ENCODE measurements around the gene SHE.
"Not testable (repeated sequence)": the region's sequence is repeated elsewhere in the genome, so short reads cannot be mapped to it uniquely, and the experiment has no call there.

The SHE gene

DNA sequence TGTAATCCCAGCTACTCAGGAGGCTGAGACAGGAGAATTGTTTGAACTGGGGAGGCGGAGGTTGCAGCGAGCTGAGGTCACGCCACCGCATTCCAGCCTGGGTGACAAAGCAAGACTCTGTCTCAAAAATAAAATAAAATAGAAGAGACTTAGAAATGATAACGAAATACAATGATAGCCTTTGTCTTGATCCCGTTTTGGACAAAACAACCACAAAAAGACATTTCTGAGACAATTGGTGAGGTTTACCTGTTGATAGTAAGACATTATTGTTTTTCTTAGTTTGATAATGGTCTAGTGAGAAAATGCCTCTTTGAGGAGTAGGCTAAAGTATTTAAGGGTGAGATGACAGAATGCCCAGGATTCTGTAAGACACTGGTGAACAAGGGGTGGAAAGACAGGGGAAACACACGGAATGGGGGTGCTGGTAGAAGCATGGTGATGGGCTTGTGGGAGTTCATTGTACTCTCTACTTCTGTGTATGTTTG lies 11.9 kb upstream of the SHE start:
- DNase-seq (ENCODE audit: low read depth): no peak

GRCh38 chr1:154512760-154513159 lies 10.5 kb upstream of the SHE start:
- no peak for DNase-seq (ENCODE audit: low read depth)

DNA sequence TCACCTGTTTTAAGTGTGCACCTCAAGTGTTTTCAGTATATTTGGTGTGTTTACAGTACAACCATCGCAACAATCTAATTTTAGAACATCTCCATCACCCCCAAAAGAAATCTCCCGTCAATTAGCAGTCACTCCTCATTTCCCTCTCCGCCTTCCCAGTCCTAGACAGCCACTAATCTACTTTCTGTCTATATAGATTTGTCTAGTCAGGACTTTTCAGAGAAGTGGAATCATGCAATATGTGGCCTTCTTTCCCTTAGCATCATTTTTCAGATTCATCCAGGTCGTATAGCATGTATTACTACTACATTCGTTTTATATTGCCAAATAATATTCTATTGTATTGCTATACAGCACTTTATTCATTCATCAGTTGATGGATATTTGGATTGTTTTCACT lies 1.7 kb upstream of the SHE start:
- no peak for DNase-seq (ENCODE audit: low read depth)

DNA sequence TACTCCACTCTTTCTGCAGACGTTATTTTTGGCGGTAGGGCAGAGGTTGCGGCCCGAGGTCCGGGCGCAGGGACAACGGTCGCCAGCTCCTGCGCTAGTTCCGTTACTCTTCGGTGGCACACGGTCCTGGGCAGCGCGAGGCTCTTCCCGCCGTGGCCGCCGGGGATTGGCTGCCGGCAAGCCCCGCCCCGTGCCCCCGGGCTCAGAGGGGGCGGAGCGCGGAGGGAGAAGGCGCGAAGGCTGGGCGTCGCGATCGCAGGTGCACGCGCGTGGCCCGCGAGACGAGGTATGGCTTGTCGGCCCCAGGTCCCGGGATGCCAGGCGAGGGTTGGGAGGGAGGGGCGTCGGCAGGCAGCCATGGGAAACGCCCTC lies 518 bp upstream of the SHE start:
- DNase-seq (ENCODE audit: low read depth): no peak

DNA sequence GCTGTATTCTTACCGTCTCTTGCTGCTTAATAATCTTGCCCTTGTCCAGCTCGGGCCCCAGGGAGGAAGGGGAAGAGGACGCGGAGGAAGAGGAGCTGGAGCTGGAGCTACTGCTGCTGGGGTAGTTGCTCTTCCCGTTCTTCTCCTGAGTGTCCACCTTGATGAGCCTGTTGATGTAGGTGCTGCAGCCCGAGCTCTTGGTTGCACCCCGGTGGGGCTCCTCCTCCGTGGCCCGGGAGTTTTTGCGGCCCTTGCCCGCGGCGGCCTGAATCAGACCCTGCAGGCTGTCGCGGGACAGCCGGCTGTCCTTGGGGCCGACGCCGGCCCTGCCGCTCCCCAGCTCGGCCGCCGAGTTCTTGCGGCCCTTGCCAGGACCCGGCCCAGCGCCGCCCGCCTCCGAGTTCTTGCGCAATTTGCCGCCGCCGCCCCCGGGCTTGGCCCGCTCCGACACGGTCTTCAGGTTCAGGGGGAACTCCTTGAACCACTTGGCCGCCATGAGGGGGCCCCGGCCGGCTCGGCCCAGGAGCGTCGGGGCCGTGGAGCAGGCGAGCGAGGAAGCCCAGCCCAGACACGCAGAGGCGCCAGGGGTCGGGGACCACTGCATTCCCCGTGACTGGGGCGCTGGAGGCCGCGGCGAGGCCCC lies 668 bp downstream of the SHE start:
- no peak for DNase-seq (ENCODE audit: low read depth)

DNA sequence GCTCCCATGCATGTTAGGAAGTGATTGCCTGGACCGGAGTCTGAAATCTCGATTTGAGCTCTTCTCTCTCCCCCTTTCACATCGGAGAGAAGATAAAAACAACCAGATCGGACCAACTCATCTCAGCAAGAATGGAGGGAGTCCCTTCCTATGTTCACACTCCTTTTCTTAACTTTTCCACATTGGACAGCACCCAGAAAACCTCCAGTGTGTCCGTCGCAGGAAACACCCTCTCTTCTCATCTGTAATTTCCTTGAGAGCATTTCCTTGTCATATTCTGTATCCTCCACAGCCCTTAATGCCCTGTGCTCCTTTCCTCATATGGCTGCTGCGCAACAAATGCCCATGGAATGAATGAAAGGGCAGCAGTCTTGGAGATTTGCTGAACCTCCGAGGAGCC lies 1.7 kb downstream of the SHE start:
- DNase-seq (ENCODE audit: low read depth): no peak

GRCh38 chr1:154499446-154499845 lies 2.8 kb downstream of the SHE start:
- no peak for DNase-seq (ENCODE audit: low read depth)

DNA sequence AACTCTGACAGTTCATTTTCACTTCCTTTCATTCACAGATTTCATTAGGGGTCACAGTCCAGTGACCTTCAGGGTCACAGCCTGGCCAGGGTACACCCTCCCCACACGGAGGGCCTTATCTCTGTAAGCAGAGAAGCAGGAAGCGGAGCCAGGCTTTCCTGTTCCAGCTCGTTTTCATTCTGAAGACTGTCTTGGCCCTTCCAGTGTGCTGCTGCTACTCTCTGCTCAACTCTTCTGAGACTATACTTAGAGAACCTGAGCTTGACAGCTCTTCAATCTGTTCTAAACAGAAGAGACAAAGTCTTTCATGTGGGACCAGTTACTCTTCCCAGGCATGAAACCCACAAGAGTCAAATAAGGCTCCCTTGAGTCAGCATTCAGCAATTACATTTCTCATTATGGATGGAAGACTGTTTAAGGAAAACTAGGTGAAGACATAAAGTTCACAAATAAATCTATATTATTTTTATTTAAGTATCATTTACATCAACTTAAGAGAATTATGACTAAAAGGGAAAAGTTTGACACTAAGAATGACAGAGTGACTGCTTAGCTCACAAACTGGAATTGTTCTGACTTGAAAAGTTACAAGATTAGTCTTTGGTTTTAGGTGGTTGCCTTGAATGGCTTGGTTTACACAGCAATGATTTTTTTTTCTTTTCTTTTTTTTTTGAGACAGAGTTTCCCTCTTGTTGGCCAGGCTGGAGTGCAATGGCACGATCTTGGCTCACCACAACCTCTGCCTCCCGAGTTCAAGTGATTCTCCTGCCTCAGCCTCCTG lies 5.0 kb downstream of the SHE start:
- DNase-seq (ENCODE audit: low read depth): no peak

DNA sequence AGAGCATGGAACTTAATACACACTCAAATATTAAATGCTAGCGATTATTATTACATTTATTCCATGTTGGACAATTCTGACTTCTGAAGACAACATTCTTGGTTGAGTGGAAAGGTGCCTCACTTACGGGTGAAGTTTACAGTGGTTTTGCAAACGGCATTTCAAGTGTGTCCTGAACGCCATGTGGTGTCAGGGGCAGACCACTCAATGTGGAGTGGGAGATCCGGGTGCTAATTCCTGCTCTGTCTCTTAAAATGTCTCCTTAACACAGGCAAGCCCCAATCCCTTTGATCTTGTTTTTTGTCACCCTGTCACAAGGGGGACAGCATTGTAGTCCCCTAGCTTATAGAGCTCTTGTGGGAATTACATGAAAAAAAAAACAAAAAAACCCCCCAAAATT lies 5.8 kb downstream of the SHE start:
- no peak for DNase-seq (ENCODE audit: low read depth)

DNA sequence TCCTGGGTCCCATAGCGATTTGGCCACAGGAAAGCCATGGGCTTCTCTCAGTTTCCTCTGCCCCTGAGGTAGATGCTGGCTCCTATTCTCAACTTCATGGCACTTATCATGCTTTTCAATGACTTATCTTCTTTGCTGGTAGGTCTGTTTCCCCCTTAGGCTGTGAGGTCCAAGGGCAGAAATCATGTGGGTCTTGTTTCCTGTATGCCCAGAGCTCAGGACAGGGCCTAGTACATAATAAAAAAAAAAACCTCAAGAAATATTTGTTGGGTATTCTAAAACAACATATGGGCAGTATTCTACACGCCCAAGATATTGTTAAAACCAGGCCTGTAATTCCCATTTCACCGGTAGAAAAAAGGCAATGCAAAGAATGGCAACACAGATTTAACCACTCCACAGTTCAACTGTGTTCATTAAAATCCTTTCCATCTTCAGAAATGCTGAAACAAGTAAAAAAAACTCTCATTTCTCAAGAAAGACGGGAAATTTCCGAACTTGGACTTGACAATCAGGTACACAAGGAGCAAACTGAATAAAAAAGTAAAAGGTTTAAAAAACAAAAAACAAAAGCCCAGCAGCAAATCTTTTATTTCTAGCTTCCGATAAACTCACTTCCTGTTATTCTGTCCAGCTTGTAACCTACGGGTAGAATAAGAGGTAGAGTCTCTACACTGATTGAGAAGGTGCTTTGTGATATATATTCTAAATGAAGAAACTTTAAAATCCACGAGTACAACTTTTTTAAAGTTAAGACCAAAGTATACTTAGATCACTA lies 6.5 kb downstream of the SHE start:
- no peak for DNase-seq (ENCODE audit: low read depth)

GRCh38 chr1:154493276-154493675 lies 8.9 kb downstream of the SHE start:
- no peak for DNase-seq (ENCODE audit: low read depth)

DNA sequence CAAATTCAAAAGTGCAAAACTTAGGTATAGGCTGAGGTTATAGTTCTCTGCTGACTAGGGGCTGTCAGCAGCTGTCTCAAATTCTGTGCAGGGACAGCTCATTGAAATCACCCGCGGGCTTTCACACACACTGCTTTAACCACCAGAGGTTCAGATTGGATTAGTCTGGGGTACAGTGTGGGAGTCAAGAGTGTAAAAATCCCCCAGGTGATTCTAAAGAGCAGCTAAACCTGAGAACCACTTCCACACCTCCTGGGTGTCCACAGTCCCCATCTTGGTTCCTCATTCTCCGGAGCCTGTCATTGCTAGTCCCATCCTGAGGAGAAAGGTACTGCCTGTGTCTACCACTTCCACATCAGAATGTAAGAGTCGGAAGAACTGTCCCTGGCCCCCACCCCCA lies 10.1 kb downstream of the SHE start:
- no peak for DNase-seq (ENCODE audit: low read depth)

- DNase-seq (ENCODE audit: low read depth): no peak
Observed at GRCh38 chr1:154490317-154490716, 11.9 kb downstream of the SHE start.

- no peak for DNase-seq (ENCODE audit: low read depth)
Observed at GRCh38 chr1:154489695-154490274, 12.4 kb downstream of the SHE start.

DNA sequence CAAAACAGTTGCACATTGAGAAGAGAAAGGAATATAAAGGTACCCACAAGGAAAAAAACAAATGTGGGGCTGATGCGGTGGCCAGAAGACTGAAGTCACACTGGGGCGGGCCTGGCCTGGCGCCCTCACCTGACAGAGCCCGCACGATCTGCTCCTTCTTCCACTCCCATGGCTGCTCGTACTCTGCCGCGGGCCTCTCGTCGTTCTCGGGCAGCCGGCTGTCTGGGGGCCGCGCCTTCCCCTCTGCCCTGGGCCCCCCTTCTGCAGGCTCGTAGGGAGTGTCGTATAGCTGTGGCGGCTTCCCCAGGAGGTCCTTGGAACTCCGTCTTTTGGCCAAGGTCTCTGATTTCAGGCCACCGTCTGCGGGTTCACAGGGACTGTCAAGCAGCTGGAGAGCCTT lies 13.3 kb downstream of the SHE start:
- DNase-seq (ENCODE audit: low read depth): no peak

DNA sequence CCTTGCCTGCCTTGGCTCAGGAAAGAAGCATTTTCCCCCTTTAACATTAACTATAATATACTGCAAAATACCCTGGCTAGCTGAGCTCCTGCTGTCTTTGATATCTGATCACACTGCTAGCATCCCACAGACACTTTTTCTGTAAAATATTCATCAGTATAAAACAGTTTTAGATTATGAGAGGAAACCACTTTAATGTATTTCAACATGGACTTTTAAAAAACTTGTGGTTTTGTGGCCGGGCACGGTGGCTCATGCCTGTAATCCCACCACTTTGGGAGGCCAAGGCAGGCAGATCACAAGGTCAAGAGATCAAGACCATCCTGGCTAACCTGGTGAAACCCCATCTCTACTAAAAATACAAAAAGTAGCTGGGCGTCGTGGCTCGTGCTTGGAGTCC lies 15.5 kb downstream of the SHE start:
- DNase-seq (ENCODE audit: low read depth): not testable (repeated sequence)

DNA sequence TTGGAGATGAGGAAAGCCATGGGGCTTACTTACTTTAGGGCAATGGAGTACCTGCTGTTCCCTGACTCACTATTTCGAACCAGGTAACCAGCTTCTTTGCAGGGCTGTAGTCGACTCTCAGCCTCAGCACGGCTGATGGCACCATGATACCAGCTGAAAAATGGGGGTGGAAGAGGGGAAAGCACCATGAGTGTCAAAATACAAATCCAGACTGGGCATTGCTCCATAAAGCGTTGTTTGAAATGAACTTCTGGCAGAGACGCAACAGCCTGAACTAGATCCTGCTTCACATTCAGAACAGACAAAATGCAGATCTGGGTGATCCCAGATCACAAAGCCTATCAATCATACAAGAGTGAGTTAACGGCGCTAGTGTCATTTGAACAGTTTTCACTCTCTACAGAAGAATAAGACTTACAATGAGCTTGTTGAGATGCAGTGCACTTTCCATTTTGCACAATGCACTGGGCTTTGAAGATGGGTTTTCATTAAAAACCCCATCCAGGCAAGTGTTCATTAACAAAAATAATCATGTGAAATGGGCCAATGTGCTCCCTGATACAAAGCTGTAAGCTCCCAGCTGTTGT lies 16.2 kb downstream of the SHE start:
- DNase-seq (ENCODE audit: low read depth): no peak

- no peak for DNase-seq (ENCODE audit: low read depth)
Observed at GRCh38 chr1:154485106-154485505, 17.1 kb downstream of the SHE start.

- DNase-seq (ENCODE audit: low read depth): no peak
Observed at GRCh38 chr1:154483941-154484803, 18.0 kb downstream of the SHE start.

DNA sequence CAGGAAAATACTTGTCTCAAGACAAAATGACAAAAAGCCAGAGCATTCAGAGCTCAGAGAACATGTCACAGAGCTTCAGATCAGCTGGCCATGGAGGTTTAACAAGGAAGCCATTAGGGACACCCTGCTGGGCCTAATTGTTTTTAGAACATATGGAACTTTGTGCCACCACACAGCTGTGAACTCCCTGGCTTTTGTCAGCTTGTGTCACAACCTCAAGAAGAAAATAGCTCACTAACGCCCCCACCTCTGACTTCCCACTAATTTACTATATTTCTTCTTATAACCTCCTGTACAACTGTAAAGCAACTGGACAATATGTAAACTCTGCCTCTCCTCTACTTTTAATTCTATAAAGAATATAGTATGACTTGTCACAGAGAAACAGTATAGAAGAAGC lies 21.2 kb downstream of the SHE start:
- DNase-seq (ENCODE audit: low read depth): no peak

GRCh38 chr1:154479764-154480421 lies 22.3 kb downstream of the SHE start:
- peak; percentile 51 for DNase-seq (ENCODE audit: low read depth)

All from GM04503 (cell line).